Gastroesophageal sphincter (tissue), 4 donors: ENCODE results near the gene TAF3. TPM values are rescaled to one million over a fixed set of nuclear protein-coding genes. Genes with fewer than 3 reads are reported as not detected.

Experiments used
- ATAC-seq: fragments of 150-250 bp; one replicate; pipeline ENCODE4 v1.9.1; 2016; ENCODE audit warnings: mild to moderate bottlenecking, moderate library complexity
- H3K27ac ChIP-seq, 4 donors: fragments of 200-600 bp; sonication (generic) in 3 of 4; 1 replicate in 3 of 4; 2 replicates in 1 of 4; pipeline ENCODE4 v1.5.1; 2016 to 2019
- H3K27me3 ChIP-seq: fragments of 200-600 bp; sonication (generic); one replicate; pipeline ENCODE4 v1.5.1; 2019
- H3K36me3 ChIP-seq, 2 donors: fragments of 200-600 bp; sonication (generic); one replicate each; pipeline ENCODE4 v1.5.1; 2019; ENCODE audit warnings: control low read depth in 1 of 2
- H3K4me1 ChIP-seq, 3 donors: fragments of 200-600 bp; sonication (generic); 1 replicate in 2 of 3; 2 replicates in 1 of 3; pipeline ENCODE4 v1.5.1; 2016 to 2019; ENCODE audit warnings: control low read depth in 2 of 3
- H3K4me3 ChIP-seq, 2 donors: fragments of 200-600 bp; sonication (generic); one replicate each; pipeline ENCODE4 v1.5.1; 2019; ENCODE audit warnings: mild to moderate bottlenecking in 1 of 2, moderate library complexity in 1 of 2
- H3K9me3 ChIP-seq, 3 donors: fragments of 200-600 bp; sonication (generic); one replicate each; pipeline ENCODE4 v1.5.1; 2017 to 2019; ENCODE audit warnings: control low read depth in 2 of 3
- CTCF ChIP-seq, 4 experiments: fragments of 200-600 bp in 2 of 4; fragments of 450-650 bp in 2 of 4; sonication (generic) in 1 of 4; IDR thresholded peaks; one replicate each; pipeline ENCODE4 v1.5.1; 2017 to 2019; ENCODE audit warnings: antibody characterized with exemption in 4 of 4, mild to moderate bottlenecking in 2 of 4, moderate library complexity in 2 of 4
- EP300 ChIP-seq: sonication (generic); formaldehyde crosslinking; IDR thresholded peaks from one replicate; pipeline ENCODE4 v1.6.1; 2017; ENCODE audit warnings: antibody characterized with exemption, mild to moderate bottlenecking
- POLR2A ChIP-seq, 2 donors: fragments of 450-650 bp; IDR thresholded peaks; one replicate each; pipeline ENCODE4 v1.6.1; 2017; ENCODE audit warnings: antibody characterized with exemption in 2 of 2, mild to moderate bottlenecking in 2 of 2, moderate library complexity in 1 of 2
- POLR2AphosphoS5 ChIP-seq: sonication (generic); formaldehyde crosslinking; IDR thresholded peaks from one replicate; pipeline ENCODE4 v1.6.1; 2017; ENCODE audit warnings: antibody characterized with exemption
- WGBS, 2 donors: methylation state at CpG; one replicate each; pipeline ENCODE4 v1.1.5; 2018; ENCODE audit warnings: low coverage in 1 of 2; 5-methylcytosine and 5-hydroxymethylcytosine counted together
- total RNA-seq, 4 donors: library from RNA; depleted of rRNA; stranded (reverse); fragments of >200 nt; gene quantifications; one replicate each; pipeline ENCODE4 v1.1.0, GENCODE V29; 2016

The TAF3 gene
- total RNA-seq, 4 donors from 2014 or later: 5.7 to 11.8 (median 8.8) TPM

- 57 to 77% methylated on average over 1 of the region's 1 CpG for WGBS, 2 donors
- peaks cover 8 to 79% (median 17%) of the 10 kb centered on the region in 3 donors for H3K4me1 ChIP-seq
Observed at GRCh38 chr10:7792541-7792940, 25.8 kb upstream of the TAF3 start.

GRCh38 chr10:7794251-7795026 lies 23.9 kb upstream of the TAF3 start:
- WGBS, 2 donors: 48 to 71% methylated on average over 3 to 4 of the region's 4 CpGs
- ATAC-seq: no peak
- no peak overlapping the region for H3K27ac ChIP-seq
- peaks cover 2 to 31% of the 10 kb centered on the region in 2 donors for H3K36me3 ChIP-seq
- peaks cover 7 to 69% (median 10%) of the 10 kb centered on the region in 3 donors for H3K4me1 ChIP-seq
- TF ChIP-seq POLR2A (IDR thresholded peaks at IDR 0.05) (no peak), EP300 (no peak), CTCF (IDR thresholded peaks at IDR 0.05) (no peak), POLR2AphosphoS5 (no peak)
- H3K9me3 ChIP-seq: no peaks in the 10 kb centered on the region
- H3K4me3 ChIP-seq: no peak overlapping the region
- no peaks in the 10 kb centered on the region for H3K27me3 ChIP-seq

More at GRCh38 chr10:7792541-7792940, 25.8 kb upstream of the TAF3 start:
- peaks cover 0 to 12% of the 10 kb centered on the region in 2 donors for H3K36me3 ChIP-seq
- no peak for ATAC-seq
- H3K27me3 ChIP-seq: no peaks in the 10 kb centered on the region
- TF ChIP-seq CTCF (IDR thresholded peaks at IDR 0.05): no peak
- no peak for TF ChIP-seq POLR2A (IDR thresholded peaks at IDR 0.05)
- TF ChIP-seq EP300: no peak
- no peak overlapping the region for H3K27ac ChIP-seq
- H3K9me3 ChIP-seq: no peaks in the 10 kb centered on the region
- no peak overlapping the region for H3K4me3 ChIP-seq

GRCh38 chr10:7795605-7796004 lies 22.7 kb upstream of the TAF3 start:
- TF ChIP-seq CTCF (IDR thresholded peaks at IDR 0.05) (no peak), EP300 (no peak)
- no peaks in the 10 kb centered on the region for H3K9me3 ChIP-seq
- no peak overlapping the region for H3K27ac ChIP-seq
- peaks cover 1 to 57% (median 5%) of the 10 kb centered on the region in 3 donors for H3K4me1 ChIP-seq
- peaks cover 3 to 43% of the 10 kb centered on the region in 2 donors for H3K36me3 ChIP-seq
- WGBS, 2 donors: 48 to 59% methylated on average over 4 of the region's 4 CpGs
- no peak overlapping the region for H3K4me3 ChIP-seq
- H3K27me3 ChIP-seq: no peaks in the 10 kb centered on the region
- no peak for ATAC-seq

GRCh38 chr10:7797582-7797981 lies 20.7 kb upstream of the TAF3 start:
- Histone ChIP-seq H3K27ac (no peak overlapping the region), H3K36me3 (peaks cover 9 to 63% of the 10 kb centered on the region in 2 donors), H3K4me1 (peaks cover 0 to 38% (median 5%) of the 10 kb centered on the region in 3 donors), H3K4me3 (no peak overlapping the region), H3K27me3 (no peaks in the 10 kb centered on the region), H3K9me3 (no peaks in the 10 kb centered on the region)
- TF ChIP-seq POLR2AphosphoS5 (no peak), CTCF (IDR thresholded peaks at IDR 0.05) (no peak), POLR2A (IDR thresholded peaks at IDR 0.05) (no peak), EP300 (no peak)
- ATAC-seq: no peak
- WGBS, 2 donors: 50 to 56% methylated on average over 5 to 6 of the region's 6 CpGs

GRCh38 chr10:7802606-7803005 lies 15.7 kb upstream of the TAF3 start:
- H3K36me3 ChIP-seq: peaks cover 19 to 97% of the 10 kb centered on the region in 2 donors

More at GRCh38 chr10:7802606-7803005, 15.7 kb upstream of the TAF3 start:
- Histone ChIP-seq H3K27ac (no peak overlapping the region), H3K27me3 (no peaks in the 10 kb centered on the region), H3K4me1 (peaks cover 0 to 12% (median 0%) of the 10 kb centered on the region in 3 donors), H3K4me3 (no peak overlapping the region), H3K9me3 (no peaks in the 10 kb centered on the region)
- TF ChIP-seq POLR2AphosphoS5: no peak
- TF ChIP-seq POLR2A (IDR thresholded peaks at IDR 0.05): no peak
- no peak for TF ChIP-seq EP300
- no peak for TF ChIP-seq CTCF (IDR thresholded peaks at IDR 0.05)
- ATAC-seq: no peak
- WGBS, 2 donors: 87 to 93% methylated on average over 4 of the region's 4 CpGs
